Erythroblast (primary cell): ENCODE results near the gene C1orf167.

Experiments used
- DNase-seq, 2 experiments: peaks; one replicate each; lab custom pipeline; 2025; lab: John Stamatoyannopoulos, UW
- GATA1 ChIP-seq: IDR thresholded peaks from 2 replicates; pipeline ENCODE4 v1.6.1; 2011; ENCODE audit warnings: low read depth, mild to moderate bottlenecking, control low read depth, low read length, moderate library complexity
- POLR2A ChIP-seq: IDR thresholded peaks from 2 replicates; pipeline ENCODE4 v1.6.1; 2011; ENCODE audit warnings: mild to moderate bottlenecking, low read length

C1orf167 gene

GRCh38 chr1:11764519-11764918, 2.5 kb downstream of the C1orf167 start:
- TF ChIP-seq GATA1 (no peak), POLR2A (no peak)
- no peak for DNase-seq

GRCh38 chr1:11765661-11766428, 3.9 kb downstream of the C1orf167 start:
- no peak for DNase-seq
- TF ChIP-seq POLR2A (no peak), GATA1 (no peak)

GRCh38 chr1:11766429-11766776, 4.4 kb downstream of the C1orf167 start:
- DNase-seq: no peak
- TF ChIP-seq POLR2A (no peak), GATA1 (no peak)

GRCh38 chr1:11767922-11768704, 6.1 kb downstream of the C1orf167 start:
- TF ChIP-seq GATA1 (no peak), POLR2A (no peak)
- no peak for DNase-seq

- no peak for TF ChIP-seq GATA1
- TF ChIP-seq POLR2A: no peak
- no peak for DNase-seq
Measured at GRCh38 chr1:11768821-11769220, 6.8 kb downstream of the C1orf167 start.

GRCh38 chr1:11769274-11769673, 7.3 kb downstream of the C1orf167 start:
- no peak for DNase-seq
- TF ChIP-seq GATA1: no peak
- TF ChIP-seq POLR2A: no peak

- DNase-seq: no peak
- TF ChIP-seq GATA1 (no peak), POLR2A (no peak)
Measured at GRCh38 chr1:11770011-11770410, 8.0 kb downstream of the C1orf167 start.

- no peak for TF ChIP-seq GATA1
- TF ChIP-seq POLR2A: no peak
- DNase-seq: no peak
Measured at GRCh38 chr1:11771481-11772043, 9.6 kb downstream of the C1orf167 start.

GRCh38 chr1:11772458-11772857, 10.5 kb downstream of the C1orf167 start:
- no peak for DNase-seq
- no peak for TF ChIP-seq GATA1
- no peak for TF ChIP-seq POLR2A

GRCh38 chr1:11774753-11775152, 12.8 kb downstream of the C1orf167 start:
- no peak for DNase-seq
- no peak for TF ChIP-seq GATA1

- no peak for DNase-seq
- TF ChIP-seq GATA1 (no peak), POLR2A (no peak)
Measured at GRCh38 chr1:11777658-11778322, 15.8 kb downstream of the C1orf167 start.

GRCh38 chr1:11778336-11778735, 16.3 kb downstream of the C1orf167 start:
- no peak for DNase-seq
- no peak for TF ChIP-seq GATA1
- TF ChIP-seq POLR2A: no peak

- no peak for TF ChIP-seq POLR2A
- TF ChIP-seq GATA1: no peak
- DNase-seq: no peak
Measured at GRCh38 chr1:11778844-11779623, 17.0 kb downstream of the C1orf167 start.
